ENCODE results near the gene MYOF. TPM values are rescaled to one million over a fixed set of nuclear protein-coding genes. Genes with fewer than 3 reads are reported as not detected.
"Not testable (repeated sequence)": the region's sequence is repeated elsewhere in the genome, so short reads cannot be mapped to it uniquely, and the experiment has no call there.

Gene MYOF
- total RNA-seq, 2 experiments from 2014 or later: 39.2 to 43.4 TPM

- CTCF ChIA-PET: interaction anchor here (1.6 to 8.3 kb wide), 4 partner anchors 103 to 132 kb away, joined by 6 to 91 read pairs (median 14); partner anchors contain the start of gene MYOF
- POLR2A ChIA-PET: interaction anchor here (1.4 to 1.7 kb wide), 4 partner anchors 31 to 117 kb away, joined by 4 to 17 read pairs (median 6); partner anchors contain the start of genes CEP55 and MYOF
These were observed 103.0 kb downstream of the MYOF start for GRCh38 chr10:93378997-93379730.

- ChIA-PET CTCF (interaction anchor here (0.8 to 8.3 kb wide), 5 partner anchors 19 to 133 kb away, joined by 3 to 91 read pairs (median 14); partner anchors contain the start of gene MYOF), POLR2A (no interaction called here)
These were observed 104.1 kb downstream of the MYOF start for GRCh38 chr10:93378039-93378438.

GRCh38 chr10:93376372-93377293, 105.5 kb downstream of the MYOF start:
- CTCF ChIA-PET: interaction anchor here (0.7 to 8.3 kb wide), 26 partner anchors 9 to 481 kb away, joined by 3 to 91 read pairs (median 4); partner anchors contain the start of genes CEP55 and MYOF

GRCh38 chr10:93370961-93371360, 111.2 kb downstream of the MYOF start:
- POLR2A ChIA-PET: no interaction called here

More at GRCh38 chr10:93376372-93377293, 105.5 kb downstream of the MYOF start:
- POLR2A ChIA-PET: interaction anchor here (1.1 to 1.7 kb wide), 2 partner anchors 106 to 119 kb away, joined by 7 to 9 read pairs; partner anchors contain the start of gene MYOF

GRCh38 chr10:93369588-93370164, 112.5 kb downstream of the MYOF start:
- ChIA-PET CTCF (interaction anchor here (1.3 kb wide), 1 partner anchor 141 kb away, joined by 3 read pairs; no protein-coding TSS in a partner anchor), POLR2A (no interaction called here)

More at GRCh38 chr10:93370961-93371360, 111.2 kb downstream of the MYOF start:
- CTCF ChIA-PET: interaction anchor here (0.9 to 8.3 kb wide), 3 partner anchors 14 to 125 kb away, joined by 3 to 91 read pairs (median 3); partner anchors contain the start of genes CEP55 and MYOF

GRCh38 chr10:93368210-93368609, 113.9 kb downstream of the MYOF start:
- CTCF ChIA-PET: interaction anchor here (0.6 to 1.6 kb wide), 5 partner anchors 8 to 125 kb away, joined by 3 to 5 read pairs (median 3); no protein-coding TSS in a partner anchor
- POLR2A ChIA-PET: no interaction called here

GRCh38 chr10:93367664-93368063, 114.5 kb downstream of the MYOF start:
- CTCF ChIA-PET: interaction anchor here (0.6 to 1.6 kb wide), 3 partner anchors 9 to 108 kb away, joined by 3 to 5 read pairs (median 3); no protein-coding TSS in a partner anchor
- POLR2A ChIA-PET: no interaction called here

- ChIA-PET POLR2A (no interaction called here), CTCF (interaction anchor here (2.9 kb wide), 1 partner anchor 11 kb away, joined by 8 read pairs; no protein-coding TSS in a partner anchor)
These were observed 117.2 kb downstream of the MYOF start for GRCh38 chr10:93364966-93365365.

- ChIA-PET POLR2A (no interaction called here), CTCF (interaction anchor here (1.0 to 1.2 kb wide), 2 partner anchors 10 to 148 kb away, joined by 4 to 5 read pairs; no protein-coding TSS in a partner anchor)
These were observed 118.1 kb downstream of the MYOF start for GRCh38 chr10:93363891-93364648.

- POLR2A ChIA-PET: not testable (repeated sequence)
- CTCF ChIA-PET: interaction anchor here (1.7 to 4.8 kb wide), 3 partner anchors 18 to 153 kb away, joined by 6 to 22 read pairs (median 16); partner anchors contain the start of gene MYOF
These were observed 123.7 kb downstream of the MYOF start for GRCh38 chr10:93358398-93358797.

- ChIA-PET POLR2A (no interaction called here), CTCF (interaction anchor here (1.0 to 4.8 kb wide), 5 partner anchors 13 to 154 kb away, joined by 3 to 22 read pairs (median 6); partner anchors contain the start of gene MYOF)
These were observed 124.5 kb downstream of the MYOF start for GRCh38 chr10:93357680-93358079.

GRCh38 chr10:93356516-93356915, 125.6 kb downstream of the MYOF start:
- ChIA-PET POLR2A (no interaction called here), CTCF (interaction anchor here (1.0 to 4.8 kb wide), 2 partner anchors 15 to 126 kb away, joined by 3 to 22 read pairs; partner anchors contain the start of gene MYOF)

GRCh38 chr10:93352638-93353383, 129.3 kb downstream of the MYOF start:
- ChIA-PET CTCF (interaction anchor here (0.6 to 1.7 kb wide), 6 partner anchors 36 to 467 kb away, joined by 3 to 4 read pairs (median 3); no protein-coding TSS in a partner anchor), POLR2A (no interaction called here)

- CTCF ChIA-PET: interaction anchor here (0.8 kb wide), 1 partner anchor 13 kb away, joined by 3 read pairs; no protein-coding TSS in a partner anchor
- POLR2A ChIA-PET: no interaction called here
These were observed 135.4 kb downstream of the MYOF start for GRCh38 chr10:93346694-93347093.

GRCh38 chr10:93346108-93346507, 136.0 kb downstream of the MYOF start:
- ChIA-PET CTCF (interaction anchor here (0.8 kb wide), 1 partner anchor 13 kb away, joined by 3 read pairs; no protein-coding TSS in a partner anchor), POLR2A (no interaction called here)

- POLR2A ChIA-PET: no interaction called here
- CTCF ChIA-PET: interaction anchor here (0.5 to 1.2 kb wide), 2 partner anchors 13 to 1061 kb away, joined by 3 to 5 read pairs; no protein-coding TSS in a partner anchor
These were observed 137.4 kb downstream of the MYOF start for GRCh38 chr10:93344691-93345090.

- ChIA-PET CTCF (no interaction called here), POLR2A (no interaction called here)
These were observed 139.2 kb downstream of the MYOF start for GRCh38 chr10:93342921-93343320.

Data from activated CD8-positive, alpha-beta memory T cell treated with anti-CD3 and anti-CD28 coated beads for 36 hours (primary cell).